HepG2 (cell line): ENCODE data around the gene ZFP36L2. TPM values are rescaled to one million over a fixed set of nuclear protein-coding genes. Genes with fewer than 3 reads are reported as not detected.
A peak's percentile ranks its signal among the peaks of the same experiment; 100 is the strongest.

Source experiments
- DNMT1 ChIP-seq: sonication (generic); formaldehyde crosslinking; IDR thresholded peaks from 2 replicates; pipeline ENCODE4 v1.5.1; 2020; ENCODE audit warnings: mild to moderate bottlenecking, missing genetic modification reagents
- FOSL2 ChIP-seq: sonication (generic); formaldehyde crosslinking; IDR thresholded peaks from 2 replicates; pipeline ENCODE4 v1.4.0; 2020; ENCODE audit warnings: missing genetic modification reagents
- GFI1 ChIP-seq: sonication (generic); formaldehyde crosslinking; IDR thresholded peaks from 2 replicates; pipeline ENCODE4 v1.5.0; 2020; ENCODE audit warnings: missing genetic modification reagents, mild to moderate bottlenecking, borderline replicate concordance
- MEIS1 ChIP-seq: sonication (generic); formaldehyde crosslinking; IDR thresholded peaks from 2 replicates; pipeline ENCODE4 v1.9.0; 2021; ENCODE audit warnings: mild to moderate bottlenecking, missing genetic modification reagents, moderate library complexity, borderline replicate concordance
- MTF1 ChIP-seq: sonication (generic); formaldehyde crosslinking; IDR thresholded peaks from 2 replicates; pipeline ENCODE4 v1.5.0; 2020; ENCODE audit warnings: missing genetic modification reagents
- THAP8 ChIP-seq: sonication (generic); formaldehyde crosslinking; IDR thresholded peaks from 2 replicates; pipeline ENCODE4 v1.5.1; 2020; ENCODE audit warnings: missing genetic modification reagents, mild to moderate bottlenecking, borderline replicate concordance
- YEATS2 ChIP-seq: sonication (generic); formaldehyde crosslinking; IDR thresholded peaks from 2 replicates; pipeline ENCODE4 v1.4.0; 2020; ENCODE audit warnings: missing genetic modification reagents, borderline replicate concordance
- YY1 ChIP-seq: IDR thresholded peaks from 2 replicates; pipeline ENCODE4 v1.6.1; 2011; ENCODE audit warnings: low read length, low read depth, moderate library complexity, mild to moderate bottlenecking; ENCODE audit not compliant: insufficient read depth, insufficient replicate concordance
- ZBTB38 ChIP-seq: sonication (generic); formaldehyde crosslinking; IDR thresholded peaks from 2 replicates; pipeline ENCODE4 v1.5.1; 2020; ENCODE audit warnings: mild to moderate bottlenecking, missing genetic modification reagents
- ZFP90 ChIP-seq: sonication (generic); formaldehyde crosslinking; IDR thresholded peaks from 2 replicates; pipeline ENCODE4 v1.8.0; 2022; ENCODE audit warnings: missing genetic modification reagents, mild to moderate bottlenecking, inconsistent platforms, borderline replicate concordance
- ZNF333 ChIP-seq: sonication (generic); formaldehyde crosslinking; IDR thresholded peaks from 2 replicates; pipeline ENCODE4 v1.4.0; 2020; ENCODE audit warnings: mild to moderate bottlenecking, missing genetic modification reagents, borderline replicate concordance
- ZNF33B ChIP-seq: sonication (generic); formaldehyde crosslinking; IDR thresholded peaks from 2 replicates; pipeline ENCODE4 v1.5.1; 2020; ENCODE audit warnings: mild to moderate bottlenecking, missing genetic modification reagents
- ZNF761 ChIP-seq: sonication (generic); formaldehyde crosslinking; conservative IDR thresholded peaks from 2 replicates; pipeline ENCODE4 v1.4.0; 2020; ENCODE audit warnings: mild to moderate bottlenecking, missing genetic modification reagents
- ZNF850 ChIP-seq: sonication (generic); formaldehyde crosslinking; conservative IDR thresholded peaks from 2 replicates; pipeline ENCODE4 v1.9.0; 2021; ENCODE audit warnings: mild to moderate bottlenecking, missing genetic modification reagents
- ZNF878 ChIP-seq: sonication (generic); formaldehyde crosslinking; IDR thresholded peaks from 2 replicates; pipeline ENCODE4 v1.8.1; 2023; ENCODE audit warnings: mild to moderate bottlenecking, missing genetic modification reagents, moderate library complexity
- ZSCAN25 ChIP-seq: sonication (generic); formaldehyde crosslinking; IDR thresholded peaks from 2 replicates; pipeline ENCODE4 v1.8.0; 2022; ENCODE audit warnings: mild to moderate bottlenecking, missing genetic modification reagents
- polyA plus RNA-seq, 8 experiments: library from polyadenylated mRNA; depleted of rRNA in 3 of 8; stranded (reverse) in 7 of 8; unstranded in 1 of 8; fragments of >200 nt; fragmentation: Illumina TruSeq in 4 of 8; extraction: Trizol in 4 of 8; gene quantifications; 2 replicates each; pipeline versions ENCODE4 v1.2.1 to v1.2.3, GENCODE V29; 2011 to 2016; ENCODE audit warnings: low read depth in 4 of 8, missing spikeins in 1 of 8, mixed read lengths in 1 of 8; ENCODE audit not compliant: insufficient read depth in 1 of 8
- total RNA-seq, 5 experiments: library from RNA; depleted of rRNA; stranded (reverse); fragments of >200 nt; fragmentation: Illumina TruSeq; extraction: Trizol; gene quantifications; 2 replicates each; pipeline ENCODE4 v1.2.3, GENCODE V29; 2016; ENCODE audit warnings: low read depth in 1 of 5
- TF ChIP-seq, protein P1 (sequence below): sonication (generic); formaldehyde crosslinking; IDR thresholded peaks from 2 replicates; pipeline ENCODE4 v1.5.0; 2020; ENCODE audit warnings: mild to moderate bottlenecking, missing genetic modification reagents, borderline replicate concordance
- TF ChIP-seq, protein P2 (sequence below): sonication (generic); formaldehyde crosslinking; IDR thresholded peaks from 2 replicates; pipeline ENCODE4 v1.4.0; 2020; ENCODE audit warnings: mild to moderate bottlenecking, missing genetic modification reagents
- TF ChIP-seq, protein P3 (sequence below): IDR thresholded peaks from 2 replicates; pipeline ENCODE4 v1.6.1; 2016; ENCODE audit warnings: missing compliant biosample characterization, missing genetic modification reagents, borderline replicate concordance

ZFP36L2 gene
- total and polyA plus RNA-seq, 2 of the 13 experiments (the other 11 are each of a cell fraction or from before 2014, with no cell fraction given): 11.2 to 21.8 TPM

- TF ChIP-seq ZNF761 (CRISPR knock-in tag): peak; percentile 76; the same call in 1 of the 2 replicates
- TF ChIP-seq, protein P1, sequence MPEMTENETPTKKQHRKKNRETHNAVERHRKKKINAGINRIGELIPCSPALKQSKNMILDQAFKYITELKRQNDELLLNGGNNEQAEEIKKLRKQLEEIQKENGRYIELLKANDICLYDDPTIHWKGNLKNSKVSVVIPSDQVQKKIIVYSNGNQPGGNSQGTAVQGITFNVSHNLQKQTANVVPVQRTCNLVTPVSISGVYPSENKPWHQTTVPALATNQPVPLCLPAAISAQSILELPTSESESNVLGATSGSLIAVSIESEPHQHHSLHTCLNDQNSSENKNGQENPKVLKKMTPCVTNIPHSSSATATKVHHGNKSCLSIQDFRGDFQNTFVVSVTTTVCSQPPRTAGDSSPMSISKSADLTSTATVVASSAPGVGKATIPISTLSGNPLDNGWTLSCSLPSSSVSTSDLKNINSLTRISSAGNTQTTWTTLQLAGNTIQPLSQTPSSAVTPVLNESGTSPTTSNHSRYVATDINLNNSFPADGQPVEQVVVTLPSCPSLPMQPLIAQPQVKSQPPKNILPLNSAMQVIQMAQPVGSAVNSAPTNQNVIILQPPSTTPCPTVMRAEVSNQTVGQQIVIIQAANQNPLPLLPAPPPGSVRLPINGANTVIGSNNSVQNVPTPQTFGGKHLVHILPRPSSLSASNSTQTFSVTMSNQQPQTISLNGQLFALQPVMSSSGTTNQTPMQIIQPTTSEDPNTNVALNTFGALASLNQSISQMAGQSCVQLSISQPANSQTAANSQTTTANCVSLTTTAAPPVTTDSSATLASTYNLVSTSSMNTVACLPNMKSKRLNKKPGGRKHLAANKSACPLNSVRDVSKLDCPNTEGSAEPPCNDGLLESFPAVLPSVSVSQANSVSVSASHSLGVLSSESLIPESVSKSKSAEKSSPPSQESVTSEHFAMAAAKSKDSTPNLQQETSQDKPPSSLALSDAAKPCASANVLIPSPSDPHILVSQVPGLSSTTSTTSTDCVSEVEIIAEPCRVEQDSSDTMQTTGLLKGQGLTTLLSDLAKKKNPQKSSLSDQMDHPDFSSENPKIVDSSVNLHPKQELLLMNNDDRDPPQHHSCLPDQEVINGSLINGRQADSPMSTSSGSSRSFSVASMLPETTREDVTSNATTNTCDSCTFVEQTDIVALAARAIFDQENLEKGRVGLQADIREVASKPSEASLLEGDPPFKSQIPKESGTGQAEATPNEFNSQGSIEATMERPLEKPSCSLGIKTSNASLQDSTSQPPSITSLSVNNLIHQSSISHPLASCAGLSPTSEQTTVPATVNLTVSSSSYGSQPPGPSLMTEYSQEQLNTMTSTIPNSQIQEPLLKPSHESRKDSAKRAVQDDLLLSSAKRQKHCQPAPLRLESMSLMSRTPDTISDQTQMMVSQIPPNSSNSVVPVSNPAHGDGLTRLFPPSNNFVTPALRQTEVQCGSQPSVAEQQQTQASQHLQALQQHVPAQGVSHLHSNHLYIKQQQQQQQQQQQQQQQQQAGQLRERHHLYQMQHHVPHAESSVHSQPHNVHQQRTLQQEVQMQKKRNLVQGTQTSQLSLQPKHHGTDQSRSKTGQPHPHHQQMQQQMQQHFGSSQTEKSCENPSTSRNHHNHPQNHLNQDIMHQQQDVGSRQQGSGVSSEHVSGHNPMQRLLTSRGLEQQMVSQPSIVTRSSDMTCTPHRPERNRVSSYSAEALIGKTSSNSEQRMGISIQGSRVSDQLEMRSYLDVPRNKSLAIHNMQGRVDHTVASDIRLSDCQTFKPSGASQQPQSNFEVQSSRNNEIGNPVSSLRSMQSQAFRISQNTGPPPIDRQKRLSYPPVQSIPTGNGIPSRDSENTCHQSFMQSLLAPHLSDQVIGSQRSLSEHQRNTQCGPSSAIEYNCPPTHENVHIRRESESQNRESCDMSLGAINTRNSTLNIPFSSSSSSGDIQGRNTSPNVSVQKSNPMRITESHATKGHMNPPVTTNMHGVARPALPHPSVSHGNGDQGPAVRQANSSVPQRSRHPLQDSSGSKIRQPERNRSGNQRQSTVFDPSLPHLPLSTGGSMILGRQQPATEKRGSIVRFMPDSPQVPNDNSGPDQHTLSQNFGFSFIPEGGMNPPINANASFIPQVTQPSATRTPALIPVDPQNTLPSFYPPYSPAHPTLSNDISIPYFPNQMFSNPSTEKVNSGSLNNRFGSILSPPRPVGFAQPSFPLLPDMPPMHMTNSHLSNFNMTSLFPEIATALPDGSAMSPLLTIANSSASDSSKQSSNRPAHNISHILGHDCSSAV (CRISPR knock-in tag): no peak
- peak; percentile 87 for TF ChIP-seq GFI1 (CRISPR knock-in tag)
- TF ChIP-seq ZNF333 (CRISPR knock-in tag): peak; percentile 94; the same call in 1 of the 2 replicates
- no peak for TF ChIP-seq MEIS1 (CRISPR knock-in tag)
- no peak for TF ChIP-seq ZNF850
- no peak for TF ChIP-seq ZBTB38 (CRISPR knock-in tag)
- TF ChIP-seq FOSL2 (CRISPR knock-in tag): peak; percentile 79
- TF ChIP-seq, protein P2, sequence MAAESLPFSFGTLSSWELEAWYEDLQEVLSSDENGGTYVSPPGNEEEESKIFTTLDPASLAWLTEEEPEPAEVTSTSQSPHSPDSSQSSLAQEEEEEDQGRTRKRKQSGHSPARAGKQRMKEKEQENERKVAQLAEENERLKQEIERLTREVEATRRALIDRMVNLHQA (CRISPR knock-in tag): peak; percentile 68; the same call in 1 of the 2 replicates
- TF ChIP-seq ZFP90 (CRISPR knock-in tag): peak; percentile 92
- TF ChIP-seq DNMT1 (CRISPR knock-in tag): peak; percentile 89; the same call in 1 of the 2 replicates
- no peak for TF ChIP-seq MTF1 (CRISPR knock-in tag)
- peak; percentile 37; the same call in 1 of the 2 replicates for TF ChIP-seq ZNF33B (CRISPR knock-in tag)
- TF ChIP-seq YEATS2 (CRISPR knock-in tag): no peak
- TF ChIP-seq ZSCAN25: peak; percentile 92
- 0 out of 2 replicates have a peak, but pooled peaks have one; percentile 8 for TF ChIP-seq ZNF878 (CRISPR knock-in tag)
- TF ChIP-seq YY1: peak; percentile 84
- TF ChIP-seq, protein P3, sequence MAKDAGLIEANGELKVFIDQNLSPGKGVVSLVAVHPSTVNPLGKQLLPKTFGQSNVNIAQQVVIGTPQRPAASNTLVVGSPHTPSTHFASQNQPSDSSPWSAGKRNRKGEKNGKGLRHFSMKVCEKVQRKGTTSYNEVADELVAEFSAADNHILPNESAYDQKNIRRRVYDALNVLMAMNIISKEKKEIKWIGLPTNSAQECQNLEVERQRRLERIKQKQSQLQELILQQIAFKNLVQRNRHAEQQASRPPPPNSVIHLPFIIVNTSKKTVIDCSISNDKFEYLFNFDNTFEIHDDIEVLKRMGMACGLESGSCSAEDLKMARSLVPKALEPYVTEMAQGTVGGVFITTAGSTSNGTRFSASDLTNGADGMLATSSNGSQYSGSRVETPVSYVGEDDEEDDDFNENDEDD (CRISPR knock-in tag): peak; percentile 29; the same call in 1 of the 2 replicates
- no peak for TF ChIP-seq THAP8 (CRISPR knock-in tag)
Measured at GRCh38 chr2:43194121-43194869, 32.1 kb downstream of the ZFP36L2 start (continued).
